ENCODE measurements around the gene RPP40. TPM values are rescaled to one million over a fixed set of nuclear protein-coding genes. Genes with fewer than 3 reads are reported as not detected.
A peak's percentile ranks its signal among the peaks of the same experiment; 100 is the strongest.

Gene RPP40
- total and polyA plus RNA-seq, 2 of the 13 experiments (the other 11 are each of a cell fraction or from before 2014, with no cell fraction given), result 18.0 to 41.2 TPM

DNA sequence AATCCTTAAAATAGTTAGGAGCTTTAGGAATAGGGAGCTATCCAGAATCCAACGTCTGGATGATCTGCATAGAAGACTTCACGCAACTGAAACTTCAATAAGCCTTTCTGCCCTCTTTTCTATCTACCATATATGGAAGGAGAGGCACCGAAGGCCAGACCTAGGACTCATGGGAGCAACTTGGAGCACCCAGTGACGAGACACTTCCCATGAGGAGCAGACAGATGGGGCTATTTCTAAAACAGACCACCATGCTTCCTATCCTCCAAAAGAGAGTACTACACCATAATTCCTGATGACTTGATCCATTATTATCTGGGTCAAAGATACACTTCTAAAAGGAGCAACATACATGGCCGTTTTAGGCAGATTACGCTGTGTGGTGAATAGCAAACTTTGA lies 6.0 kb downstream of the RPP40 start:
- POLR2A ChIA-PET, result no interaction called here
- Histone ChIP-seq H3K4me3 (replicated peaks in 1 of 3; ENCODE audit: insufficient read depth in 1 of 3, low read depth in 2 of 3, low read length in 3 of 3) (no peak overlapping the region), H4K20me1 (ENCODE audit: insufficient read depth, low read length) (no peaks in the 10 kb centered on the region), H3K27me3 (ENCODE audit: control insufficient read depth in 1 of 2, insufficient read depth in 2 of 2, low read length in 2 of 2) (no peaks in the 10 kb centered on the region), H3K4me2 (ENCODE audit: low read depth, low read length) (no peak overlapping the region), H3K36me3 (replicated peaks in 1 of 2; ENCODE audit: control insufficient read depth in 1 of 2, insufficient read depth in 2 of 2, low read length in 2 of 2) (peaks cover 18 to 67% of the 10 kb centered on the region in 2 experiments), H3K9me3 (ENCODE audit: low read length) (no peaks in the 10 kb centered on the region), H3K9ac (ENCODE audit: insufficient read depth, low read depth, low read length) (no peak overlapping the region), H2AFZ (ENCODE audit: low read length) (no peak overlapping the region), H3K4me1 (ENCODE audit: insufficient read depth, low read length) (peaks cover 22% of the 10 kb centered on the region), H3K79me2 (ENCODE audit: insufficient read depth, low read length) (peaks cover 7% of the 10 kb centered on the region), H3K27ac (ENCODE audit: extremely low read length, insufficient read depth, low read length) (no peak overlapping the region)
- TF ChIP-seq ZNF878 (CRISPR knock-in tag; IDR thresholded peaks at IDR 0.05) (no peak), STAG1 (CRISPR knock-in tag; IDR thresholded peaks at IDR 0.05) (0 out of 2 replicates have a peak, but pooled peaks have one; percentile 19), ZNF768 (CRISPR knock-in tag; IDR thresholded peaks at IDR 0.05) (no peak)
- intact Hi-C loops (cut with micrococcal nuclease; ENCODE audit: unreplicated experiment) (no loop called here), in situ Hi-C loops (cut with HindIII; ENCODE audit: extremely low pct_ligation_motif_present, low pct_unique_long_range_greater_than_20kb) (no loop called here)
- DNase-seq (ENCODE audit: low spot score) (no peak), FAIRE-seq (no peak), ATAC-seq (peak; percentile 52; the same call in 2 of the 3 replicates)
- BruUV-seq (replicated peaks), result no TSS peak
- CTCF ChIA-PET (ENCODE audit: low intra/inter-chr PET ratio, low total read pairs), result no interaction called here
- WGBS (ENCODE audit: low lambda C conversion rate), result 77% methylated on average over 6 of the region's 6 CpGs

DNA sequence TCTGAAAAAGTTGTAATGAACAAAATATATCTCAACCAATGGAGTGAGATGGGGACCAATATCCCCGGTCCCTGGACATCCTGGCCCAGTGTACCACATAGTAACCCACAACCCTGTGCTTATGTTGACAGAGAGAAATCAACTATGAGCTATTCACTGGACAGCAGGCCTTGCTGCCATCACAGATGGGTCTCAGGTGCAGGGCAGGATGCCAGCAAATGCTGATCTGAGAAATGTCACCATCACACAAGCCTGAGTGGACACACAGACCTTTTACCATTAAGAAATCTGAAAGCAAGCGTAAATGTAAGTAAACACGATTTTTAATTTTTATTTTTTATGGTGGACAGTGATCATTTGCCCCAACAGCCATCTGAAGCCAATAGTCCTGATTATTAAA lies 9.1 kb downstream of the RPP40 start:
- CTCF ChIA-PET (ENCODE audit: low intra/inter-chr PET ratio, low total read pairs), result no interaction called here
- no peak for FAIRE-seq
- BruUV-seq (replicated peaks), result no TSS peak
- TF ChIP-seq, protein P1, sequence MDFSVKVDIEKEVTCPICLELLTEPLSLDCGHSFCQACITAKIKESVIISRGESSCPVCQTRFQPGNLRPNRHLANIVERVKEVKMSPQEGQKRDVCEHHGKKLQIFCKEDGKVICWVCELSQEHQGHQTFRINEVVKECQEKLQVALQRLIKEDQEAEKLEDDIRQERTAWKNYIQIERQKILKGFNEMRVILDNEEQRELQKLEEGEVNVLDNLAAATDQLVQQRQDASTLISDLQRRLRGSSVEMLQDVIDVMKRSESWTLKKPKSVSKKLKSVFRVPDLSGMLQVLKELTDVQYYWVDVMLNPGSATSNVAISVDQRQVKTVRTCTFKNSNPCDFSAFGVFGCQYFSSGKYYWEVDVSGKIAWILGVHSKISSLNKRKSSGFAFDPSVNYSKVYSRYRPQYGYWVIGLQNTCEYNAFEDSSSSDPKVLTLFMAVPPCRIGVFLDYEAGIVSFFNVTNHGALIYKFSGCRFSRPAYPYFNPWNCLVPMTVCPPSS (IDR thresholded peaks at IDR 0.05), result no peak
- TF ChIP-seq HNRNPH1 (optimal IDR thresholded peaks at IDR 0.05; ENCODE audit: low read depth, low read length) (no peak), MTF1 (CRISPR knock-in tag; IDR thresholded peaks at IDR 0.05) (no peak), ZNF136 (CRISPR knock-in tag; IDR thresholded peaks at IDR 0.05; ENCODE audit: low read depth) (no peak), JUNB (CRISPR knock-in tag; IDR thresholded peaks at IDR 0.05; ENCODE audit: borderline replicate concordance) (no peak), ETV6 (CRISPR knock-in tag; conservative IDR thresholded peaks at IDR 0.05) (no peak), ZSCAN31 (CRISPR knock-in tag; IDR thresholded peaks at IDR 0.05; ENCODE audit: low read depth) (no peak), SMC3 (IDR thresholded peaks at IDR 0.05; ENCODE audit: low read length) (no peak), ZNF256 (CRISPR knock-in tag; conservative IDR thresholded peaks at IDR 0.05) (no peak), ZNF101 (CRISPR knock-in tag; IDR thresholded peaks at IDR 0.05; ENCODE audit: borderline replicate concordance, low read depth) (no peak)
- TF ChIP-seq, protein P2, sequence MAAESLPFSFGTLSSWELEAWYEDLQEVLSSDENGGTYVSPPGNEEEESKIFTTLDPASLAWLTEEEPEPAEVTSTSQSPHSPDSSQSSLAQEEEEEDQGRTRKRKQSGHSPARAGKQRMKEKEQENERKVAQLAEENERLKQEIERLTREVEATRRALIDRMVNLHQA (CRISPR knock-in tag; IDR thresholded peaks at IDR 0.05), result no peak
- TF ChIP-seq, protein P3, sequence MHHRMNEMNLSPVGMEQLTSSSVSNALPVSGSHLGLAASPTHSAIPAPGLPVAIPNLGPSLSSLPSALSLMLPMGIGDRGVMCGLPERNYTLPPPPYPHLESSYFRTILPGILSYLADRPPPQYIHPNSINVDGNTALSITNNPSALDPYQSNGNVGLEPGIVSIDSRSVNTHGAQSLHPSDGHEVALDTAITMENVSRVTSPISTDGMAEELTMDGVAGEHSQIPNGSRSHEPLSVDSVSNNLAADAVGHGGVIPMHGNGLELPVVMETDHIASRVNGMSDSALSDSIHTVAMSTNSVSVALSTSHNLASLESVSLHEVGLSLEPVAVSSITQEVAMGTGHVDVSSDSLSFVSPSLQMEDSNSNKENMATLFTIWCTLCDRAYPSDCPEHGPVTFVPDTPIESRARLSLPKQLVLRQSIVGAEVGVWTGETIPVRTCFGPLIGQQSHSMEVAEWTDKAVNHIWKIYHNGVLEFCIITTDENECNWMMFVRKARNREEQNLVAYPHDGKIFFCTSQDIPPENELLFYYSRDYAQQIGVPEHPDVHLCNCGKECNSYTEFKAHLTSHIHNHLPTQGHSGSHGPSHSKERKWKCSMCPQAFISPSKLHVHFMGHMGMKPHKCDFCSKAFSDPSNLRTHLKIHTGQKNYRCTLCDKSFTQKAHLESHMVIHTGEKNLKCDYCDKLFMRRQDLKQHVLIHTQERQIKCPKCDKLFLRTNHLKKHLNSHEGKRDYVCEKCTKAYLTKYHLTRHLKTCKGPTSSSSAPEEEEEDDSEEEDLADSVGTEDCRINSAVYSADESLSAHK (CRISPR knock-in tag; IDR thresholded peaks at IDR 0.05; ENCODE audit: borderline replicate concordance), result no peak
- TF ChIP-seq, protein P4, sequence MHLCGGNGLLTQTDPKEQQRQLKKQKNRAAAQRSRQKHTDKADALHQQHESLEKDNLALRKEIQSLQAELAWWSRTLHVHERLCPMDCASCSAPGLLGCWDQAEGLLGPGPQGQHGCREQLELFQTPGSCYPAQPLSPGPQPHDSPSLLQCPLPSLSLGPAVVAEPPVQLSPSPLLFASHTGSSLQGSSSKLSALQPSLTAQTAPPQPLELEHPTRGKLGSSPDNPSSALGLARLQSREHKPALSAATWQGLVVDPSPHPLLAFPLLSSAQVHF (CRISPR knock-in tag; IDR thresholded peaks at IDR 0.05), result no peak

More for the DNA sequence above, 9.1 kb downstream of the RPP40 start:
- Histone ChIP-seq H3K4me1 (ENCODE audit: insufficient read depth, low read length) (no peaks in the 10 kb centered on the region), H2AFZ (ENCODE audit: low read length) (no peak overlapping the region), H4K20me1 (ENCODE audit: insufficient read depth, low read length) (no peaks in the 10 kb centered on the region), H3K4me2 (ENCODE audit: low read depth, low read length) (no peak overlapping the region), H3K36me3 (replicated peaks in 1 of 2; ENCODE audit: control insufficient read depth in 1 of 2, insufficient read depth in 2 of 2, low read length in 2 of 2) (peaks cover 10 to 48% of the 10 kb centered on the region in 2 experiments), H3K79me2 (ENCODE audit: insufficient read depth, low read length) (no peaks in the 10 kb centered on the region), H3K27me3 (ENCODE audit: control insufficient read depth in 1 of 2, insufficient read depth in 2 of 2, low read length in 2 of 2) (no peaks in the 10 kb centered on the region), H3K9me3 (ENCODE audit: low read length) (no peaks in the 10 kb centered on the region), H3K9ac (ENCODE audit: insufficient read depth, low read depth, low read length) (no peak overlapping the region), H3K27ac (ENCODE audit: extremely low read length, insufficient read depth, low read length) (no peak overlapping the region), H3K4me3 (replicated peaks in 1 of 3; ENCODE audit: insufficient read depth in 1 of 3, low read depth in 2 of 3, low read length in 3 of 3) (no peak overlapping the region)
- intact Hi-C loops (cut with micrococcal nuclease; ENCODE audit: unreplicated experiment) (no loop called here), in situ Hi-C loops (cut with HindIII; ENCODE audit: extremely low pct_ligation_motif_present, low pct_unique_long_range_greater_than_20kb) (no loop called here)
- 78% methylated on average over 3 of the region's 3 CpGs for WGBS (ENCODE audit: low lambda C conversion rate)
- POLR2A ChIA-PET, result no interaction called here
- ATAC-seq (no peak), DNase-seq (ENCODE audit: low spot score) (no peak)
